H1 (cell line): ENCODE data around the gene PCNP.
A peak's percentile ranks its signal among the peaks of the same experiment; 100 is the strongest.
"Not testable (repeated sequence)": the region's sequence is repeated elsewhere in the genome, so short reads cannot be mapped to it uniquely, and the experiment has no call there.

ENCODE experiments used
- ATF3 ChIP-seq: IDR thresholded peaks from 2 replicates; pipeline ENCODE4 v1.6.1; 2011; ENCODE audit warnings: low read depth, mild to moderate bottlenecking, low read length; ENCODE audit not compliant: insufficient read depth
- CHD2 ChIP-seq: IDR thresholded peaks from 2 replicates; pipeline ENCODE4 v1.6.1; 2012; ENCODE audit warnings: low read length, improper control_type of control experiment
- CTCF ChIP-seq, 3 experiments: IDR thresholded peaks; 1 replicate in 2 of 3; 2 replicates in 1 of 3; pipeline versions ENCODE4 v1.5.1 to v1.6.1; 2011; ENCODE audit warnings: low read length in 3 of 3, mild to moderate bottlenecking in 3 of 3, inconsistent platforms in 2 of 3, low read depth in 1 of 3, moderate library complexity in 1 of 3; ENCODE audit not compliant: insufficient read depth in 1 of 3; ENCODE audit errors: control extremely low read depth in 1 of 3
- EP300 ChIP-seq, 2 experiments: IDR thresholded peaks; 1 replicate in 1 of 2; 2 replicates in 1 of 2; pipeline ENCODE4 v1.6.1; 2011 to 2012; ENCODE audit warnings: low read depth in 2 of 2, low read length in 2 of 2, mild to moderate bottlenecking in 2 of 2, borderline replicate concordance in 1 of 2, inconsistent platforms in 1 of 2, moderate library complexity in 1 of 2
- POLR2A ChIP-seq, 2 experiments: IDR thresholded peaks; 1 replicate in 1 of 2; 2 replicates in 1 of 2; pipeline ENCODE4 v1.6.1; 2011; ENCODE audit warnings: low read depth in 2 of 2, low read length in 2 of 2, mild to moderate bottlenecking in 2 of 2; ENCODE audit errors: control extremely low read depth in 1 of 2
- POLR2AphosphoS5 ChIP-seq: IDR thresholded peaks from 2 replicates; pipeline ENCODE4 v1.6.1; 2011; ENCODE audit warnings: low read depth, low read length
- RAD21 ChIP-seq, 2 experiments: IDR thresholded peaks in 1 of 2; conservative IDR thresholded peaks in 1 of 2; 2 replicates each; pipeline ENCODE4 v1.6.1; 2011; ENCODE audit warnings: low read depth in 2 of 2, low read length in 2 of 2, improper control_type of control experiment in 1 of 2, inconsistent platforms in 1 of 2, mild to moderate bottlenecking in 1 of 2, moderate library complexity in 1 of 2
- RNF2 ChIP-seq: fragments of 200-900, 300-1000 bp; sonication (generic); IDR thresholded peaks from 2 replicates; pipeline ENCODE4 v1.7.1; 2016; ENCODE audit warnings: borderline replicate concordance, low read depth, mild to moderate bottlenecking, antibody characterized with exemption, low read length; ENCODE audit not compliant: poor library complexity, severe bottlenecking; ENCODE audit errors: missing control alignments
- RXRA ChIP-seq: IDR thresholded peaks from 2 replicates; pipeline ENCODE4 v1.6.1; 2011; ENCODE audit warnings: low read depth, mild to moderate bottlenecking, low read length, moderate library complexity; ENCODE audit not compliant: insufficient read depth
- SIN3A ChIP-seq, 2 experiments: IDR thresholded peaks in 1 of 2; conservative IDR thresholded peaks in 1 of 2; 2 replicates each; pipeline ENCODE4 v1.6.1; 2011 to 2012; ENCODE audit warnings: low read length in 2 of 2, improper control_type of control experiment in 1 of 2, low read depth in 1 of 2, mild to moderate bottlenecking in 1 of 2
- SUZ12 ChIP-seq: fragments of 200-600 bp; sonication (generic); IDR thresholded peaks from 2 replicates; pipeline ENCODE4 v1.6.1; 2012; ENCODE audit warnings: mild to moderate bottlenecking, inconsistent platforms, low read length, moderate library complexity, mixed read lengths
- TF ChIP-seq, protein P1 (sequence below): IDR thresholded peaks from 2 replicates; pipeline ENCODE4 v1.6.1; 2012; ENCODE audit warnings: inconsistent platforms

- not testable (repeated sequence) for TF ChIP-seq RXRA; POLR2AphosphoS5; RNF2; ATF3; SIN3A (conservative IDR thresholded peaks at IDR 0.05 in 1 of 2, IDR thresholded peaks at IDR 0.05 in 1 of 2; ENCODE audit: low read depth in 1 of 2, low read length in 2 of 2); CTCF (IDR thresholded peaks at IDR 0.05; ENCODE audit: control extremely low read depth in 1 of 3, insufficient read depth in 1 of 3, low read depth in 1 of 3, low read length in 3 of 3); SUZ12; POLR2A (IDR thresholded peaks at IDR 0.05; ENCODE audit: control extremely low read depth in 1 of 2, low read depth in 2 of 2, low read length in 2 of 2); CHD2; RAD21 (IDR thresholded peaks at IDR 0.05 in 1 of 2, conservative IDR thresholded peaks at IDR 0.05 in 1 of 2; ENCODE audit: low read depth in 2 of 2, low read length in 2 of 2)
- TF ChIP-seq, protein P1, sequence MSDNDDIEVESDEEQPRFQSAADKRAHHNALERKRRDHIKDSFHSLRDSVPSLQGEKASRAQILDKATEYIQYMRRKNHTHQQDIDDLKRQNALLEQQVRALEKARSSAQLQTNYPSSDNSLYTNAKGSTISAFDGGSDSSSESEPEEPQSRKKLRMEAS = not testable (repeated sequence)
- TF ChIP-seq EP300 (IDR thresholded peaks at IDR 0.05; ENCODE audit: borderline replicate concordance in 1 of 2, low read depth in 2 of 2, low read length in 2 of 2) = peak in 1 of 2 experiments; percentile 51; a peak in 1 of 3 replicates
These were observed 22.5 kb upstream of the PCNP start for GRCh38 chr3:101551359-101552081.
